Mesendoderm (in vitro differentiated cells): Measurements from ENCODE around the gene TADA3.

Experiments used
- DNase-seq: peaks from one replicate; pipeline ENCODE4 v3.0.0; 2013
- H2AK5ac ChIP-seq: 2 replicates; pipeline ENCODE4 v1.6.1; 2013; ENCODE audit warnings: low read length, inconsistent platforms
- H2BK120ac ChIP-seq: 2 replicates; pipeline ENCODE4 v1.6.1; 2013; ENCODE audit warnings: low read depth, mild to moderate bottlenecking, low read length, moderate library complexity, mixed read lengths
- H2BK15ac ChIP-seq: replicated peaks from 2 replicates; pipeline ENCODE4 v1.6.1; 2013; ENCODE audit warnings: low read depth, mild to moderate bottlenecking, moderate library complexity
- H2BK5ac ChIP-seq: 2 replicates; pipeline ENCODE4 v1.6.1; 2013; ENCODE audit warnings: low read length, inconsistent platforms
- H3K18ac ChIP-seq: 2 replicates; pipeline ENCODE4 v1.6.1; 2013; ENCODE audit warnings: mild to moderate bottlenecking, low read length, mixed read lengths
- H3K23ac ChIP-seq: one replicate; pipeline ENCODE4 v1.6.1; 2013; ENCODE audit warnings: low read length
- H3K27ac ChIP-seq: 2 replicates; pipeline ENCODE4 v1.5.1; 2013; ENCODE audit warnings: low read depth, mild to moderate bottlenecking, inconsistent platforms, low read length, moderate library complexity
- H3K27me3 ChIP-seq: 2 replicates; pipeline ENCODE4 v1.6.1; 2013; ENCODE audit warnings: low read length, control low read depth, mild to moderate bottlenecking, inconsistent platforms; ENCODE audit not compliant: insufficient read depth, poor library complexity
- H3K36me3 ChIP-seq: 2 replicates; pipeline ENCODE4 v1.6.1; 2013; ENCODE audit warnings: low read length, inconsistent platforms; ENCODE audit not compliant: control insufficient read depth, insufficient read depth
- H3K4ac ChIP-seq: one replicate; pipeline ENCODE4 v1.6.1; 2013; ENCODE audit warnings: low read depth, mild to moderate bottlenecking, low read length, moderate library complexity
- H3K4me1 ChIP-seq: 2 replicates; pipeline ENCODE4 v1.6.1; 2013; ENCODE audit warnings: low read depth, low read length, inconsistent platforms; ENCODE audit not compliant: control insufficient read depth
- H3K4me2 ChIP-seq: 2 replicates; pipeline ENCODE4 v1.6.1; 2013; ENCODE audit warnings: low read length
- H3K4me3 ChIP-seq: 2 replicates; pipeline ENCODE4 v1.5.1; 2013; ENCODE audit warnings: mild to moderate bottlenecking, low read length
- H3K56ac ChIP-seq: one replicate; pipeline ENCODE4 v1.6.1; 2013; ENCODE audit warnings: low read length
- H3K79me1 ChIP-seq: 2 replicates; pipeline ENCODE4 v1.6.1; 2013; ENCODE audit warnings: low read length, inconsistent platforms
- H3K79me2 ChIP-seq: 2 replicates; pipeline ENCODE4 v1.6.1; 2013; ENCODE audit warnings: mild to moderate bottlenecking, low read length; ENCODE audit not compliant: control insufficient read depth, insufficient read depth
- H3K9ac ChIP-seq: 2 replicates; pipeline ENCODE4 v1.6.1; 2013; ENCODE audit warnings: low read length, inconsistent platforms
- H4K5ac ChIP-seq: one replicate; pipeline ENCODE4 v1.6.1; 2013; ENCODE audit warnings: low read length
- H4K8ac ChIP-seq: one replicate; pipeline ENCODE4 v1.6.1; 2013; ENCODE audit warnings: low read depth, mild to moderate bottlenecking, control low read depth, low read length, moderate library complexity
- WGBS: extraction: QIAGEN DNeasy Blood & Tissue Kit; methylation state at CpG from one replicate; pipeline ENCODE4 v1.1.7; 2013; ENCODE audit warnings: low lambda C conversion rate, missing lambda C conversion rate; ENCODE audit not compliant: insufficient coverage; ENCODE audit errors: extremely low coverage; 5-methylcytosine and 5-hydroxymethylcytosine counted together

The TADA3 gene

GRCh38 chr3:9731206-9732079 is 60.8 kb downstream of the TADA3 start, which contains the start of gene BRPF1:
Gene BRPF1, plus strand, starts transcription at chr3:9731735. Its CDS starts 2,406 bp downstream, at chr3:9734141.
- H3K23ac ChIP-seq = no peak within 1 kb of the TSS
- no CpG with 5 or more reads among the region's 88 CpGs for WGBS
- peak; percentile 100 for DNase-seq

GRCh38 chr3:9730657-9731205 is 61.5 kb downstream of the TADA3 start:
- Histone ChIP-seq H2AK5ac (no peak overlapping the region), H3K4me2 (peak overlapping the region; percentile 3), H2BK120ac (no peak overlapping the region), H3K79me2 (peaks cover 22% of the 10 kb centered on the region), H3K4me1 (peaks cover 3% of the 10 kb centered on the region), H3K4ac (no peak overlapping the region), H4K5ac (no peak overlapping the region), H2BK15ac (no peak overlapping the region), H3K4me3 (peak overlapping the region; percentile 44), H3K27me3 (no peaks in the 10 kb centered on the region), H3K36me3 (peaks cover 3% of the 10 kb centered on the region), H3K27ac (peak overlapping the region; percentile 27), H2BK5ac (no peak overlapping the region), H3K9ac (peak overlapping the region; percentile 28), H4K8ac (no peak overlapping the region), H3K56ac (peak overlapping the region; percentile 77), H3K23ac (no peak overlapping the region), H3K18ac (no peak overlapping the region), H3K79me1 (peaks cover 19% of the 10 kb centered on the region)
- no CpG with 5 or more reads among the region's 17 CpGs for WGBS
- DNase-seq = no peak

More at GRCh38 chr3:9731206-9732079, 60.8 kb downstream of the TADA3 start, which contains the start of gene BRPF1:
- Histone ChIP-seq H3K27ac (peak within 1 kb of the TSS; percentile 89), H3K79me2 (peaks cover 22% of the 10 kb centered on the region), H3K27me3 (no peaks in the 10 kb centered on the region), H3K79me1 (peaks cover 19% of the 10 kb centered on the region), H2BK120ac (peak within 1 kb of the TSS; percentile 99), H3K56ac (peak within 1 kb of the TSS; percentile 96), H4K8ac (peak within 1 kb of the TSS; percentile 98), H3K4me2 (peak within 1 kb of the TSS; percentile 33), H3K4me3 (peak within 1 kb of the TSS; percentile 72), H3K4me1 (peaks cover 3% of the 10 kb centered on the region), H2BK15ac (no peak within 1 kb of the TSS), H4K5ac (no peak within 1 kb of the TSS), H3K18ac (peak within 1 kb of the TSS; percentile 98), H3K9ac (peak within 1 kb of the TSS; percentile 94), H3K36me3 (peaks cover 3% of the 10 kb centered on the region), H3K4ac (peak within 1 kb of the TSS; percentile 65), H2BK5ac (peak within 1 kb of the TSS; percentile 89), H2AK5ac (no peak within 1 kb of the TSS)
